ENCODE data around the gene HLA-DPB1.

The HLA-DPB1 gene

GRCh38 chr6:33077908-33078307 is 2.1 kb downstream of the HLA-DPB1 start:
- Histone ChIP-seq H3K9me3 (ENCODE audit: severe bottlenecking) (no peaks in the 10 kb centered on the region), H3K4me1 (ENCODE audit: insufficient read depth, poor library complexity, severe bottlenecking) (no peaks in the 10 kb centered on the region), H3K36me3 (ENCODE audit: low read depth) (no peaks in the 10 kb centered on the region), H3K4me3 (ENCODE audit: severe bottlenecking) (no peak overlapping the region), H3K27me3 (ENCODE audit: insufficient read depth, poor library complexity, severe bottlenecking) (peaks cover 8% of the 10 kb centered on the region), H3K27ac (ENCODE audit: poor library complexity, severe bottlenecking) (no peak overlapping the region)
- no peak for TF ChIP-seq CTCF (IDR thresholded peaks at IDR 0.05; ENCODE audit: poor library complexity, severe bottlenecking)
- DNase-seq (ENCODE audit: low spot score) (no peak), ATAC-seq (ENCODE audit: low read depth) (no peak)

GRCh38 chr6:33078442-33078841 is 2.7 kb downstream of the HLA-DPB1 start:
- H3K36me3 ChIP-seq (ENCODE audit: low read depth), result no peaks in the 10 kb centered on the region
- no peak for ATAC-seq (ENCODE audit: low read depth)
- H3K27me3 ChIP-seq (ENCODE audit: insufficient read depth, poor library complexity, severe bottlenecking), result peaks cover 8% of the 10 kb centered on the region
- H3K4me3 ChIP-seq (ENCODE audit: severe bottlenecking), result no peak overlapping the region
- H3K27ac ChIP-seq (ENCODE audit: poor library complexity, severe bottlenecking), result no peak overlapping the region
- no peak for TF ChIP-seq CTCF (IDR thresholded peaks at IDR 0.05; ENCODE audit: poor library complexity, severe bottlenecking)
- no peaks in the 10 kb centered on the region for H3K4me1 ChIP-seq (ENCODE audit: insufficient read depth, poor library complexity, severe bottlenecking)
- DNase-seq (ENCODE audit: low spot score), result no peak
- H3K9me3 ChIP-seq (ENCODE audit: severe bottlenecking), result no peaks in the 10 kb centered on the region

- DNase-seq (ENCODE audit: low spot score), result no peak
- no peaks in the 10 kb centered on the region for H3K4me1 ChIP-seq (ENCODE audit: insufficient read depth, poor library complexity, severe bottlenecking)
- H3K27ac ChIP-seq (ENCODE audit: poor library complexity, severe bottlenecking), result no peak overlapping the region
- no peaks in the 10 kb centered on the region for H3K9me3 ChIP-seq (ENCODE audit: severe bottlenecking)
- H3K27me3 ChIP-seq (ENCODE audit: insufficient read depth, poor library complexity, severe bottlenecking), result peaks cover 8% of the 10 kb centered on the region
- no peak for ATAC-seq (ENCODE audit: low read depth)
- no peak overlapping the region for H3K4me3 ChIP-seq (ENCODE audit: severe bottlenecking)
- no peak for TF ChIP-seq CTCF (IDR thresholded peaks at IDR 0.05; ENCODE audit: poor library complexity, severe bottlenecking)
- H3K36me3 ChIP-seq (ENCODE audit: low read depth), result no peaks in the 10 kb centered on the region
Observed at GRCh38 chr6:33078919-33079521, 3.2 kb downstream of the HLA-DPB1 start.

- H3K4me1 ChIP-seq (ENCODE audit: insufficient read depth, poor library complexity, severe bottlenecking), result no peaks in the 10 kb centered on the region
- H3K36me3 ChIP-seq (ENCODE audit: low read depth), result no peaks in the 10 kb centered on the region
- H3K4me3 ChIP-seq (ENCODE audit: severe bottlenecking), result no peak overlapping the region
- DNase-seq (ENCODE audit: low spot score) (no peak), ATAC-seq (ENCODE audit: low read depth) (no peak)
- H3K27me3 ChIP-seq (ENCODE audit: insufficient read depth, poor library complexity, severe bottlenecking), result peaks cover 8% of the 10 kb centered on the region
- H3K27ac ChIP-seq (ENCODE audit: poor library complexity, severe bottlenecking), result no peak overlapping the region
- TF ChIP-seq CTCF (IDR thresholded peaks at IDR 0.05; ENCODE audit: poor library complexity, severe bottlenecking), result no peak
- no peaks in the 10 kb centered on the region for H3K9me3 ChIP-seq (ENCODE audit: severe bottlenecking)
Observed at GRCh38 chr6:33079580-33079979, 3.8 kb downstream of the HLA-DPB1 start.
